Upper lobe of right lung (tissue), 1 donor: Measurements from ENCODE around the gene PCCA. TPM values are rescaled to one million over a fixed set of nuclear protein-coding genes. Genes with fewer than 3 reads are reported as not detected.

Experiments used
- ATAC-seq: fragments of 200-7000 bp; cut with Tn5 transposase; one replicate; pipeline ENCODE4 v1.9.1; 2020; ENCODE audit warnings: mild to moderate bottlenecking, moderate library complexity
- DNase-seq: peaks from one replicate; pipeline ENCODE4 v3.0.0-alpha.2; 2020
- H3K27ac ChIP-seq: fragments of 200-600 bp; one replicate; pipeline ENCODE4 v1.8.0; 2022
- H3K27me3 ChIP-seq: fragments of 200-600 bp; one replicate; pipeline ENCODE4 v1.8.0; 2022; ENCODE audit warnings: mild to moderate bottlenecking
- H3K36me3 ChIP-seq: fragments of 200-600 bp; one replicate; pipeline ENCODE4 v1.8.0; 2022
- H3K4me1 ChIP-seq: fragments of 200-600 bp; one replicate; pipeline ENCODE4 v1.8.0; 2022
- H3K4me3 ChIP-seq: fragments of 200-600 bp; one replicate; pipeline ENCODE4 v1.8.0; 2022; ENCODE audit warnings: mild to moderate bottlenecking
- H3K9me3 ChIP-seq: fragments of 200-600 bp; one replicate; pipeline ENCODE4 v1.8.0; 2022
- intact Hi-C: fragments of 100-400 bp; cut with DNase I; formaldehyde crosslinking; loops from one replicate; pipeline ENCODE4 v1.11.0; 2022
- total RNA-seq: library from RNA; stranded (reverse); fragmentation: NEBNext Ultra II Directional; extraction: Animal tissue kit (Norgen Biotek cat#: 25700); gene quantifications from one replicate; pipeline ENCODE4 v1.2.1, GENCODE V29; 2021
- TF ChIP-seq, protein P1 (sequence below): fragments of 200-600 bp; IDR thresholded peaks from one replicate; pipeline ENCODE4 v1.8.0; 2022; ENCODE audit warnings: antibody characterized with exemption
- donor health status: DM: no; HTN: yes; CAD: no; lungs with severe emphysema.

Gene PCCA
- total RNA-seq, 1 donor from 2014 or later, result 34.7 TPM

DNA sequence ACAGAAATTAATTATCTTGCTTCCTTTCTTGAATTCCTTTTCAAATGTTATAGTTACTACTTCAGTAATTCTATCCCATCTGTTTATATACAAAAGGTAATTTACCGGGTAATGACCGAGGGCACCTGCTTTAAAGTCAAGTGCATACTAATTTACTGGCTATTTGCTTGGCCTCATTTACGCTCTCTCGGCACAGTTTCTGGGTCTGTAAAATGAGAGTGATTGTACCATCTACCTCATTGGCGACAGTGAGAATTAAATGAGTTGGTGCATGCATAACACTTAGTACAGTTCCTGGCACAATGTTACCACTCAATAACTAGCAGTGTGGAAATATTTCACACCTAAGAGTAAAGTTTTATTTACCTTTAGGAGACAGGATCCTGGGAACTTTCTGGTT, 388.1 kb downstream of the PCCA start:
- TF ChIP-seq, protein P1, sequence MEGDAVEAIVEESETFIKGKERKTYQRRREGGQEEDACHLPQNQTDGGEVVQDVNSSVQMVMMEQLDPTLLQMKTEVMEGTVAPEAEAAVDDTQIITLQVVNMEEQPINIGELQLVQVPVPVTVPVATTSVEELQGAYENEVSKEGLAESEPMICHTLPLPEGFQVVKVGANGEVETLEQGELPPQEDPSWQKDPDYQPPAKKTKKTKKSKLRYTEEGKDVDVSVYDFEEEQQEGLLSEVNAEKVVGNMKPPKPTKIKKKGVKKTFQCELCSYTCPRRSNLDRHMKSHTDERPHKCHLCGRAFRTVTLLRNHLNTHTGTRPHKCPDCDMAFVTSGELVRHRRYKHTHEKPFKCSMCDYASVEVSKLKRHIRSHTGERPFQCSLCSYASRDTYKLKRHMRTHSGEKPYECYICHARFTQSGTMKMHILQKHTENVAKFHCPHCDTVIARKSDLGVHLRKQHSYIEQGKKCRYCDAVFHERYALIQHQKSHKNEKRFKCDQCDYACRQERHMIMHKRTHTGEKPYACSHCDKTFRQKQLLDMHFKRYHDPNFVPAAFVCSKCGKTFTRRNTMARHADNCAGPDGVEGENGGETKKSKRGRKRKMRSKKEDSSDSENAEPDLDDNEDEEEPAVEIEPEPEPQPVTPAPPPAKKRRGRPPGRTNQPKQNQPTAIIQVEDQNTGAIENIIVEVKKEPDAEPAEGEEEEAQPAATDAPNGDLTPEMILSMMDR, result no peak
- ATAC-seq, result no peak
- Histone ChIP-seq H3K36me3 (no peaks in the 10 kb centered on the region), H3K4me3 (no peak overlapping the region), H3K27me3 (no peaks in the 10 kb centered on the region), H3K4me1 (no peaks in the 10 kb centered on the region), H3K27ac (no peak overlapping the region), H3K9me3 (no peaks in the 10 kb centered on the region)
- DNase-seq, result no peak
- intact Hi-C loops, result no loop called here

- TF ChIP-seq, protein P1, result no peak
- Histone ChIP-seq H3K36me3 (no peaks in the 10 kb centered on the region), H3K4me3 (no peak overlapping the region), H3K4me1 (no peaks in the 10 kb centered on the region), H3K27me3 (no peaks in the 10 kb centered on the region), H3K27ac (no peak overlapping the region), H3K9me3 (no peaks in the 10 kb centered on the region)
- intact Hi-C loops, result no loop called here
- ATAC-seq (peak; percentile 33), DNase-seq (no peak)
Observed at GRCh38 chr13:100478107-100478809, 389.4 kb downstream of the PCCA start.

- intact Hi-C loops, result no loop called here
- TF ChIP-seq, protein P1, result no peak
Observed at GRCh38 chr13:100480676-100481075, 391.8 kb downstream of the PCCA start.

GRCh38 chr13:100483139-100483538, 394.2 kb downstream of the PCCA start:
- no peaks in the 10 kb centered on the region for H3K27me3 ChIP-seq
- intact Hi-C loops, result no loop called here

More at GRCh38 chr13:100480676-100481075, 391.8 kb downstream of the PCCA start:
- Histone ChIP-seq H3K27me3 (no peaks in the 10 kb centered on the region), H3K9me3 (no peaks in the 10 kb centered on the region), H3K27ac (no peak overlapping the region), H3K4me3 (no peak overlapping the region), H3K36me3 (no peaks in the 10 kb centered on the region), H3K4me1 (no peaks in the 10 kb centered on the region)
- ATAC-seq (no peak), DNase-seq (no peak)

DNA sequence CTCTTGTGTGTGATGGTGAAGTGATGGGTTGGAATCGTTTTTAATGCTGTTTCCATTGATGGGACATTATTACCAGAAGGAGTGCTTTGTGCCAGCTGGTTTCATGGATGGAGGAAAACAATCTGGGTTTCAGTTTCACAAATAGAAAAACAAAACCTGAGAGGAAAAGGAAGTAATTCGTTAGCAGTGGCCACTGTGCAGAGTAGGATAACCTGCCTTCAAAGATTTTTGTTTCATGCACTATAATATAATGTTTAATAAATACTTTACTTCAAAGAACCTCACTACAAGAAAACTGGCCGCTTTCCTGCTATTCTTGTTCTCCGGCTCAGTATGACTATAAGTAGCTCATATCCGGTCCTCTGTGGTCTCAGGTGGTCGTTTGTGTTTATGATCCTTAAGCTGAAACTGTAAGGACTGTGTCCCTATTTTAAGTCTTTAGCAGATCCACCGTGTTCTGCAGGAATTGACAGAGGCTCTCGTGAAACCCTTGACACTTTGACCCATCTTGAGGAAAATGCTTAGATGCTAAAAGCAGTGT, 395.0 kb downstream of the PCCA start:
- TF ChIP-seq, protein P1, result no peak
- ATAC-seq (no peak), DNase-seq (no peak)
- no peaks in the 10 kb centered on the region for H3K9me3 ChIP-seq
- no peaks in the 10 kb centered on the region for H3K4me1 ChIP-seq
- H3K4me3 ChIP-seq, result no peak overlapping the region
- H3K36me3 ChIP-seq, result no peaks in the 10 kb centered on the region
- H3K27ac ChIP-seq, result no peak overlapping the region
- no peaks in the 10 kb centered on the region for H3K27me3 ChIP-seq
- intact Hi-C loops, result no loop called here

More at GRCh38 chr13:100483139-100483538, 394.2 kb downstream of the PCCA start:
- no peak for DNase-seq
- Histone ChIP-seq H3K36me3 (no peaks in the 10 kb centered on the region), H3K9me3 (no peaks in the 10 kb centered on the region), H3K4me1 (no peaks in the 10 kb centered on the region), H3K4me3 (no peak overlapping the region), H3K27ac (no peak overlapping the region)
- ATAC-seq, result no peak
- TF ChIP-seq, protein P1, result no peak
